GM12865 (cell line): Measurements from ENCODE around the gene ITGA11.

Source experiments
- DNase-seq: peaks from one replicate; pipeline ENCODE4 v3.0.0; 2010; ENCODE audit warnings: low read depth
- H3K4me3 ChIP-seq: 2 replicates; pipeline ENCODE4 v1.5.1; 2011; ENCODE audit warnings: mild to moderate bottlenecking, low read depth, low read length, control low read depth
- CTCF ChIP-seq: IDR thresholded peaks from 2 replicates; pipeline ENCODE4 v1.5.1; 2011; ENCODE audit warnings: low read length, control low read depth, low read depth, inconsistent platforms; ENCODE audit not compliant: insufficient read depth; ENCODE audit errors: missing control alignments

ITGA11 gene

GRCh38 chr15:68412218-68412617 lies 19.7 kb downstream of the ITGA11 start:
- DNase-seq: no peak
- H3K4me3 ChIP-seq: no peak overlapping the region
- TF ChIP-seq CTCF: no peak

GRCh38 chr15:68411735-68412134 lies 20.2 kb downstream of the ITGA11 start:
- TF ChIP-seq CTCF: no peak
- H3K4me3 ChIP-seq: no peak overlapping the region
- DNase-seq: no peak

- no peak overlapping the region for H3K4me3 ChIP-seq
- TF ChIP-seq CTCF: no peak
- DNase-seq: no peak
Observed at GRCh38 chr15:68411343-68411675, 20.7 kb downstream of the ITGA11 start.

GRCh38 chr15:68410466-68411342 lies 21.3 kb downstream of the ITGA11 start:
- TF ChIP-seq CTCF: no peak
- DNase-seq: no peak
- no peak overlapping the region for H3K4me3 ChIP-seq

- no peak for DNase-seq
- TF ChIP-seq CTCF: no peak
- no peak overlapping the region for H3K4me3 ChIP-seq
Observed at GRCh38 chr15:68409736-68410370, 22.1 kb downstream of the ITGA11 start.

- DNase-seq: no peak
- no peak for TF ChIP-seq CTCF
- no peak overlapping the region for H3K4me3 ChIP-seq
Observed at GRCh38 chr15:68408971-68409370, 23.0 kb downstream of the ITGA11 start.
